C4-2B (cell line): ENCODE measurements around the gene CFAP46.

ENCODE experiments used
- ZFX ChIP-seq: fragments of 450-650 bp; IDR thresholded peaks from 2 replicates; pipeline ENCODE4 v1.6.1; 2017
- TF ChIP-seq, protein P1 (sequence below): fragments of 450-650 bp; conservative IDR thresholded peaks from 2 replicates; pipeline ENCODE4 v1.5.1; 2017; ENCODE audit warnings: mild to moderate bottlenecking

DNA sequence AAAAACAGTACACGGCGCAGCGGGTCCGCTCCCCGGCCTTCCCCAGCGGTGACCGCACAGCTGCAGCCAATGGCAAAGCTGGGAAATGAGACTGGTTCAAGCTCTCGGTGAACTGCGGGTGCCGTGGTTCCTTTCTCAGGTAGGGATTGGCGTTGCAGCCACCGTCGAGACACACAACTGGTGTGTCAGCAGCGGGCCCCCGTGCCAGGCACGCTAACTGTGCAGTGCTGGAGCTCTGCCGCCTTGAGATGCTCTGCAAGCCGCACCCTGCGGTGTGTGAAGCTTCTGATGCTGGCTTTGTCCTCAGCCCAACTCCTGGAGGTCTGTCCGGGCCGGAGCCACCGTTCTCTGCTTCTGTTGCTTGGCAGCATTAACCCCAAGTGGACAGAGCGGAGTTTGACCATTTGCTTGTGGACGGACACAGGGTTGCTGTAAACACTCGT, 135.8 kb downstream of the CFAP46 start:
- TF ChIP-seq, protein P1, sequence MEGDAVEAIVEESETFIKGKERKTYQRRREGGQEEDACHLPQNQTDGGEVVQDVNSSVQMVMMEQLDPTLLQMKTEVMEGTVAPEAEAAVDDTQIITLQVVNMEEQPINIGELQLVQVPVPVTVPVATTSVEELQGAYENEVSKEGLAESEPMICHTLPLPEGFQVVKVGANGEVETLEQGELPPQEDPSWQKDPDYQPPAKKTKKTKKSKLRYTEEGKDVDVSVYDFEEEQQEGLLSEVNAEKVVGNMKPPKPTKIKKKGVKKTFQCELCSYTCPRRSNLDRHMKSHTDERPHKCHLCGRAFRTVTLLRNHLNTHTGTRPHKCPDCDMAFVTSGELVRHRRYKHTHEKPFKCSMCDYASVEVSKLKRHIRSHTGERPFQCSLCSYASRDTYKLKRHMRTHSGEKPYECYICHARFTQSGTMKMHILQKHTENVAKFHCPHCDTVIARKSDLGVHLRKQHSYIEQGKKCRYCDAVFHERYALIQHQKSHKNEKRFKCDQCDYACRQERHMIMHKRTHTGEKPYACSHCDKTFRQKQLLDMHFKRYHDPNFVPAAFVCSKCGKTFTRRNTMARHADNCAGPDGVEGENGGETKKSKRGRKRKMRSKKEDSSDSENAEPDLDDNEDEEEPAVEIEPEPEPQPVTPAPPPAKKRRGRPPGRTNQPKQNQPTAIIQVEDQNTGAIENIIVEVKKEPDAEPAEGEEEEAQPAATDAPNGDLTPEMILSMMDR: no peak
- no peak for TF ChIP-seq ZFX
